Activated CD8-positive, alpha-beta memory T cell treated with anti-CD3 and anti-CD28 coated beads for 36 hours (primary cell): ENCODE results near the gene DCLK2. TPM values are rescaled to one million over a fixed set of nuclear protein-coding genes. Genes with fewer than 3 reads are reported as not detected.

ENCODE experiments used
- CTCF ChIA-PET: fragments of 350-600 bp; sonication (Branson Sonifier 250); formaldehyde crosslinking; loops from one replicate; lab custom pipeline; 2021; ENCODE audit warnings: antibody characterized with exemption; lab: Charles Lee
- POLR2A ChIA-PET: fragments of 350-600 bp; sonication (Branson Sonifier 250); formaldehyde crosslinking; loops from one replicate; lab custom pipeline; 2021; ENCODE audit warnings: antibody characterized with exemption; lab: Charles Lee
- total RNA-seq, 2 experiments: library from RNA; stranded (reverse); gene quantifications; one replicate each; pipeline ENCODE4 v1.2.3, GENCODE V29; 2021

Gene DCLK2
- total RNA-seq, 2 experiments from 2014 or later: not detected

- CTCF ChIA-PET: no interaction called here
- POLR2A ChIA-PET: no interaction called here
Measured at GRCh38 chr4:150250998-150251651, 172.9 kb downstream of the DCLK2 start.

- ChIA-PET CTCF (no interaction called here), POLR2A (no interaction called here)
Measured at GRCh38 chr4:150251752-150252190, 173.5 kb downstream of the DCLK2 start.

GRCh38 chr4:150252306-150252705 is 174.1 kb downstream of the DCLK2 start:
- ChIA-PET POLR2A (no interaction called here), CTCF (no interaction called here)

GRCh38 chr4:150252741-150253140 is 174.5 kb downstream of the DCLK2 start:
- CTCF ChIA-PET: no interaction called here
- POLR2A ChIA-PET: no interaction called here

- ChIA-PET CTCF (no interaction called here), POLR2A (no interaction called here)
Measured at GRCh38 chr4:150253416-150253815, 175.2 kb downstream of the DCLK2 start.

- ChIA-PET POLR2A (no interaction called here), CTCF (no interaction called here)
Measured at GRCh38 chr4:150253965-150254630, 175.9 kb downstream of the DCLK2 start.

GRCh38 chr4:150255610-150256224 is 177.5 kb downstream of the DCLK2 start:
- ChIA-PET POLR2A (no interaction called here), CTCF (no interaction called here)

GRCh38 chr4:150256225-150256620 is 178.0 kb downstream of the DCLK2 start:
- ChIA-PET CTCF (no interaction called here), POLR2A (no interaction called here)

- CTCF ChIA-PET: no interaction called here
- POLR2A ChIA-PET: no interaction called here
Measured at GRCh38 chr4:150256841-150257730, 178.8 kb downstream of the DCLK2 start.

GRCh38 chr4:150258569-150258968 is 180.3 kb downstream of the DCLK2 start:
- ChIA-PET CTCF (no interaction called here), POLR2A (no interaction called here)

GRCh38 chr4:150259861-150260567 is 181.8 kb downstream of the DCLK2 start:
- ChIA-PET POLR2A (no interaction called here), CTCF (no interaction called here)

- ChIA-PET CTCF (no interaction called here), POLR2A (no interaction called here)
Measured at GRCh38 chr4:150261571-150261970, 183.3 kb downstream of the DCLK2 start.

- CTCF ChIA-PET: interaction anchor here (0.6 kb wide), 1 partner anchor 19 kb away, joined by 4 read pairs; no protein-coding TSS in a partner anchor
- POLR2A ChIA-PET: interaction anchor here (0.7 kb wide), 1 partner anchor 216 kb away, joined by 3 read pairs; no protein-coding TSS in a partner anchor
Measured at GRCh38 chr4:150262611-150263010, 184.4 kb downstream of the DCLK2 start.

GRCh38 chr4:150264595-150265161 is 186.4 kb downstream of the DCLK2 start:
- POLR2A ChIA-PET: no interaction called here
- CTCF ChIA-PET: no interaction called here

GRCh38 chr4:150265806-150266205 is 187.6 kb downstream of the DCLK2 start:
- ChIA-PET CTCF (no interaction called here), POLR2A (no interaction called here)

- CTCF ChIA-PET: no interaction called here
- POLR2A ChIA-PET: no interaction called here
Measured at GRCh38 chr4:150268444-150268843, 190.2 kb downstream of the DCLK2 start.

- POLR2A ChIA-PET: no interaction called here
- CTCF ChIA-PET: no interaction called here
Measured at GRCh38 chr4:150278206-150278605, 200.0 kb downstream of the DCLK2 start.

GRCh38 chr4:150280081-150280895 is 202.0 kb downstream of the DCLK2 start:
- ChIA-PET POLR2A (interaction anchor here (0.6 kb wide), 1 partner anchor 96 kb away, joined by 4 read pairs; no protein-coding TSS in a partner anchor), CTCF (interaction anchor here (1.0 kb wide), 1 partner anchor 13 kb away, joined by 3 read pairs; no protein-coding TSS in a partner anchor)
